Natural killer cell (primary cell): Measurements from ENCODE around the gene CDKL1. TPM values are rescaled to one million over a fixed set of nuclear protein-coding genes. Genes with fewer than 3 reads are reported as not detected.
"Not testable (repeated sequence)": the region's sequence is repeated elsewhere in the genome, so short reads cannot be mapped to it uniquely, and the experiment has no call there.

Source experiments
- ATAC-seq, 3 donors: fragments of 150-1000 bp in 2 of 3; fragments of 200-7000 bp in 1 of 3; cut with Tn5 transposase; 1 replicate in 1 of 3; 2 replicates in 2 of 3; pipeline ENCODE4 v1.10.0; 2021; ENCODE audit warnings: mild to moderate bottlenecking in 2 of 3, moderate library complexity in 2 of 3
- DNase-seq, 2 donors: peaks; one replicate each; pipeline versions ENCODE4 v3.0.0 to v3.0.0-alpha.2; 2013 to 2021; ENCODE audit warnings: mixed read lengths in 1 of 2
- H3K27ac ChIP-seq: one replicate; pipeline ENCODE4 v1.5.1; 2013; ENCODE audit warnings: mild to moderate bottlenecking, low read length
- H3K27me3 ChIP-seq: one replicate; pipeline ENCODE4 v1.6.1; 2013; ENCODE audit warnings: low read length; ENCODE audit not compliant: control insufficient read depth, insufficient read depth
- H3K36me3 ChIP-seq: one replicate; pipeline ENCODE4 v1.6.1; 2013; ENCODE audit warnings: low read length; ENCODE audit not compliant: control insufficient read depth, insufficient read depth
- H3K4me1 ChIP-seq: one replicate; pipeline ENCODE4 v1.6.1; 2013; ENCODE audit warnings: low read length; ENCODE audit not compliant: control insufficient read depth, insufficient read depth
- H3K4me3 ChIP-seq: one replicate; pipeline ENCODE4 v1.5.1; 2013; ENCODE audit warnings: low read length
- H3K9me3 ChIP-seq: one replicate; pipeline ENCODE4 v1.6.1; 2013; ENCODE audit warnings: low read length; ENCODE audit not compliant: control insufficient read depth, insufficient read depth
- H3K27ac Mint-ChIP-seq, 2 donors: one replicate each; pipeline ENCODE4 v1.8.0; 2022; ENCODE audit warnings: mild to moderate bottlenecking in 2 of 2, mixed read lengths in 2 of 2, moderate library complexity in 1 of 2
- H3K27me3 Mint-ChIP-seq, 2 donors: one replicate each; pipeline ENCODE4 v1.8.0; 2022; ENCODE audit warnings: low read depth in 2 of 2, mixed read lengths in 2 of 2
- H3K36me3 Mint-ChIP-seq: one replicate; pipeline ENCODE4 v1.8.0; 2022; ENCODE audit warnings: mixed read lengths
- H3K4me1 Mint-ChIP-seq, 2 donors: one replicate each; pipeline ENCODE4 v1.8.0; 2022; ENCODE audit warnings: mixed read lengths in 2 of 2
- H3K4me3 Mint-ChIP-seq: one replicate; pipeline ENCODE4 v1.8.0; 2022; ENCODE audit warnings: mild to moderate bottlenecking, moderate library complexity, mixed read lengths
- H3K9me3 Mint-ChIP-seq, 2 donors: one replicate each; pipeline ENCODE4 v1.8.0; 2022; ENCODE audit warnings: mixed read lengths in 2 of 2
- CTCF ChIP-seq: fragments of 200-600 bp; IDR thresholded peaks from one replicate; pipeline ENCODE4 v1.8.0; 2022; ENCODE audit warnings: antibody characterized with exemption
- WGBS: methylation state at CpG from one replicate; pipeline ENCODE4 v1.1.7; 2013; ENCODE audit warnings: missing lambda C conversion rate; ENCODE audit not compliant: insufficient coverage; 5-methylcytosine and 5-hydroxymethylcytosine counted together
- intact Hi-C: fragments of 100-400 bp; cut with micrococcal nuclease; formaldehyde crosslinking; loops from one replicate; pipeline ENCODE4 v1.14.2; 2022
- total RNA-seq, 4 donors: library from RNA; stranded (reverse); fragments of 120-200 nt in 1 of 4; gene quantifications; one replicate each; pipeline versions ENCODE4 v1.2.3 to v1.2.4, GENCODE V29; 2013 to 2022

Gene CDKL1
- total RNA-seq, 3 donors from 2014 or later (not counting 1 experiment from before 2014, with no cell fraction given): 12.4 to 16.7 (median 15.4) TPM

- peaks cover 6 to 18% of the 10 kb centered on the region in 2 donors for H3K4me1 Mint-ChIP-seq
- intact Hi-C loops: loop anchor here (10.0 kb wide), 1 partner anchor 694 kb away; the partner anchor contains the start of genes MGAT2 and RPL36AL
- Histone ChIP-seq H3K4me3 (no peak overlapping the region), H3K9me3 (no peaks in the 10 kb centered on the region), H3K36me3 (peaks cover 11% of the 10 kb centered on the region), H3K27me3 (no peaks in the 10 kb centered on the region), H3K4me1 (no peaks in the 10 kb centered on the region), H3K27ac (no peak overlapping the region)
- no peaks in the 10 kb centered on the region for H3K9me3 Mint-ChIP-seq
- no peaks in the 10 kb centered on the region for H3K27me3 Mint-ChIP-seq
- H3K4me3 Mint-ChIP-seq: no peak overlapping the region
- no peak for ATAC-seq
- H3K27ac Mint-ChIP-seq: no peak overlapping the region
- no peak for DNase-seq
- TF ChIP-seq CTCF: no peak
- H3K36me3 Mint-ChIP-seq: no peaks in the 10 kb centered on the region
- no CpG with 5 or more reads among the region's 1 CpG for WGBS
Measured at GRCh38 chr14:50319293-50319692, 77.4 kb downstream of the CDKL1 start.

- no peaks in the 10 kb centered on the region for H3K36me3 Mint-ChIP-seq
- H3K9me3 Mint-ChIP-seq: no peaks in the 10 kb centered on the region
- no peaks in the 10 kb centered on the region for H3K27me3 Mint-ChIP-seq
- 100% methylated on average over 1 of the region's 4 CpGs for WGBS
- no peak for ATAC-seq
- no peak for TF ChIP-seq CTCF
- H3K4me3 ChIP-seq: no peak overlapping the region
- H3K27me3 ChIP-seq: no peaks in the 10 kb centered on the region
- DNase-seq: peak in 1 of 2 donors; percentile 23
- H3K9me3 ChIP-seq: no peaks in the 10 kb centered on the region
- no peak overlapping the region for H3K27ac Mint-ChIP-seq
- no peak overlapping the region for H3K27ac ChIP-seq
- intact Hi-C loops: loop anchor here (10.0 kb wide), 1 partner anchor 693 kb away; the partner anchor contains the start of genes MGAT2 and RPL36AL
- H3K4me3 Mint-ChIP-seq: no peak overlapping the region
- peaks cover 3% of the 10 kb centered on the region for H3K36me3 ChIP-seq
- peaks cover 2% of the 10 kb centered on the region for H3K4me1 ChIP-seq
- H3K4me1 Mint-ChIP-seq: peaks cover 16 to 28% of the 10 kb centered on the region in 2 donors
Measured at GRCh38 chr14:50318031-50318626, 78.6 kb downstream of the CDKL1 start.

GRCh38 chr14:50314098-50314497, 82.6 kb downstream of the CDKL1 start:
- not testable (repeated sequence) for H3K36me3 Mint-ChIP-seq, H3K9me3 ChIP-seq, H3K4me3 ChIP-seq, H3K27ac ChIP-seq, ATAC-seq, H3K9me3 Mint-ChIP-seq, H3K27me3 ChIP-seq, DNase-seq, H3K36me3 ChIP-seq, H3K27me3 Mint-ChIP-seq
- intact Hi-C loops: loop anchor here (5.0 to 10.0 kb wide), 3 partner anchors 82 to 689 kb away; partner anchors contain the start of genes MGAT2, RPL36AL and SOS2
- 100% methylated on average over 3 of the region's 3 CpGs for WGBS
- H3K4me1 ChIP-seq: peaks cover 18% of the 10 kb centered on the region
- peak overlapping the region; percentile 94 for H3K4me3 Mint-ChIP-seq
- H3K27ac Mint-ChIP-seq: peak overlapping the region in 1 of 2 donors; percentile 94
- H3K4me1 Mint-ChIP-seq: peaks cover 30 to 49% of the 10 kb centered on the region in 2 donors

GRCh38 chr14:50312734-50313054, 84.0 kb downstream of the CDKL1 start:
- intact Hi-C loops: loop anchor here (1.0 to 10.0 kb wide), 5 partner anchors 9 to 688 kb away; partner anchors contain the start of genes MAP4K5, MGAT2, RPL36AL and SOS2
- no peaks in the 10 kb centered on the region for H3K27me3 ChIP-seq
- peak overlapping the region; percentile 94 for H3K4me3 Mint-ChIP-seq
- H3K4me3 ChIP-seq: peak overlapping the region; percentile 84
- H3K4me1 Mint-ChIP-seq: peaks cover 27 to 49% of the 10 kb centered on the region in 2 donors
- H3K9me3 Mint-ChIP-seq: no peaks in the 10 kb centered on the region
- 3% methylated on average over 18 of the region's 18 CpGs for WGBS
- peaks cover 18% of the 10 kb centered on the region for H3K4me1 ChIP-seq
- DNase-seq (peak in 1 of 2 donors; percentile 79), ATAC-seq (peak; percentile 32 to 47 (median 35))
- no peaks in the 10 kb centered on the region for H3K9me3 ChIP-seq
- H3K27me3 Mint-ChIP-seq: no peaks in the 10 kb centered on the region
- peak overlapping the region; percentile 89 for H3K27ac ChIP-seq
- H3K36me3 Mint-ChIP-seq: no peaks in the 10 kb centered on the region
- H3K36me3 ChIP-seq: no peaks in the 10 kb centered on the region
- H3K27ac Mint-ChIP-seq: peak overlapping the region; percentile 94 to 95
- no peak for TF ChIP-seq CTCF
